Medulla oblongata (tissue), 1 donor: Measurements from ENCODE around the gene MMD.
"Not testable (repeated sequence)": the region's sequence is repeated elsewhere in the genome, so short reads cannot be mapped to it uniquely, and the experiment has no call there.

Experiments used
- DNase-seq: peaks from one replicate; pipeline ENCODE4 v3.0.0-alpha.2; 2015; ENCODE audit errors: extremely low spot score

MMD gene

DNA sequence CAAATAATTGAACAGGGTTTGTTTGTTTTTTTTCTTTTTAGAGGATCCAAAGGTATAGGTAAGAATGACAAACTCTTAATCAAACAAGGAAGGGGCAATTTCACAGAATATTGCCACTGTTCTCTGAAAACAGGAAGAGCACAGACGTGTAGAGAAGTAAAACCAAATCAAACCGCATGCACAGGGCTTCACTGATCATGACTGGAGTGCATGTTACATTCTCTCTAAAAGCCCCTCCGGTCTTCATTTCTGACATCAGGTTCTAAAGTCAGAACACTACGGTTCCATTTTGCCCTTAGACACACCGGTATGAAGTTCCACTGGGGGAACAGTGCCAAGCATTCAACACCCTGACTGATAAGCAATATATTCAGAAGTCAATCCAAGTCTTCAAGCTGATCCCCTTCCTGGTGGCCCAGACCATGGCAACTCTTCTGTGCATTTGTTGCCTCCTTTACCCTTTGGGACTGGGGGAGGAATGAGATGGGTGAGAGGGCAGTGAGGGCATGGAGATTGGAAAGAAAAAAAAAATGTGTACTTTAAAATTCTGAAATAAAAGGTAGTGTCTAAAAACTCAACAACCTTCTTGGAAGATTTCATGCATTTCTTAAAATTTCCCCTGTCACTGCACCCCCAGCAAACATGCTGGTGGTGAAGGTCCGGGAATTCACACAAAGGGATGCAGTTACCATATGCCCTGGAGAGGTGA lies 1.4 kb downstream of the MMD start:
- peak; percentile 79 for DNase-seq

- DNase-seq = no peak
Measured at GRCh38 chr17:55418369-55419268, 3.0 kb downstream of the MMD start.

DNA sequence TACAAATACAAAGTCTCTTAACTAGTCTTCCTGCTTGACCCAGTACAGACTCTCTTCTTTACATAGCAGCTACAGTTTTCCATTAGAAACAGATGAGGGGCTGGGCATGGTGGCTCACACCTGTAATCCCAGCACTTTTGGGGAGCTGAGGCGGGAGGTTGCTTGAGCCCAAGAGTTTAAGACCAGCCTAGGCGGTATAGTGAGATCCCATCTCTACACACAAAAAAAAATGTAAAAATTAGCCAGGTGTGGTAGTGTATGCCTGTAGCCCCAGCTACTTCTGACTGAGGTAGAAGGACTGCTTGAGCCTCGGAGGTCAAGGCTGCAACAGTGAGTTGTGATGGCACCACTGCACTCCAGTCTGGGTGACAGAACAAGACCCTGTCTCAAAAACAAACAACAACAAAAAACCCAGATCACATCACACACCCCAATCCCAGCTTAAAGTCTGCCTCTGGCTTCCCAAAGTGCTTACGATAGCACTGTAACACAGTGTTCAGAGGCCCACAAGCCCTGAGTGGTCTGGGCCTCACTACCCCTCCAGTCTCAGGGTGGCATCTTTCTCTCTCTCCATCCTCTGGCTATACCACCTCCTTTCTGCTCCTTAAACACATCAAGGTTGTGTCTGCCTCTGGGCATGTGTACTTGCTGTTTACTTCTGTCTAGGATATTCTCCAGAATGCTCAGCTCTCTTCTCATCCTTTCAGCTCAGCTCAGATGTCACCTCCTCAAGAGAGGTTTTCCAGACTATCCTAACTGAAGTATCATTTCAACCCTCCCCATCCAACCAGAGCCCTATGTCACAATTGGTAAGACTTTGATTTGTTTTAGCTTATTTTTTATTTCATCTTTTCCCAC lies 4.0 kb downstream of the MMD start:
- DNase-seq = no peak

DNA sequence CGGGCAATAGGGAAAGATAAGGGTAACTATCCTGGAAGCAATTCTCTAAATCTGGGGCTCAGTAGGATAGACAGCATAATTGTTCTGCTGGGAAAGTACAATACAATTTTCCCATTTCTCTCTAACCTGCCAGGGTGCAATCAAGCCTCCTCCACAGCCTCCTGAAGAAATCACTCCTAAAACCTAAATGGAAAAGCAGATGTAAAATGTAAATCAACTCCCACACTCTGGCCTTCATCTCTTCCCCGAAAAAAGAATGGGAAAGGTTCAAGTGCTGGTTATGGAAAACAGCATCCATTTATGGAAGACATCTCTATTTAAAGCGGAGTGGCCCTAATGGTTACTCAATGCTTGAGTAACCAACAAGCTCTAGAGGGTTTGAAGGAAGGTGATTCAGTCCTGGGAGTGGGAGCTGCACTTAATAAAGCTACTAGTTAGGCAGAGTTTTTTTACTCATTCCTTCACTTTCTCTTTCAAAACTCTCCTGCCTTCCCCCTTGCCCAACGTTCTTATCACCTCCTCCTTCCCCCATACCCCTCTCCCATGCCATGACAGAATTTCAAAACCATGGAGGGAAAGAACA lies 5.1 kb downstream of the MMD start:
- DNase-seq = no peak

DNA sequence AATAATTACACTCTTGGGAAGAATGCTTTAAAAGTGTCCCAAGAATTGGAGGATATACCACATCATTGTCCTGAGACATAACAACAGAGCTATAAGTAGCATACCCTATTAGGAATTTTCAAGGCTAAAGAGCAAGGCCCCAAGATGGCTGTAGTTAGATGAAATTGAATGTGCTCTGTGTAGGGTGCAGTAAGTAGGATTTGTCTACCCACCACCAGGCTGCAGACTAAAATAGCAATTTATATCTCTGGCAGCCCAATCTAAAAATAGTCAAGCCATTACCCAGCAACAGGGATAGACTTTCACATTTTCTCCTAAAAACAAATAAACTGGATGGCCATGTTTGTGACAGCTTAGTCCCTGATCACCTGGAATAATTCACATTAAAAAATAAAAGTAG lies 5.6 kb downstream of the MMD start:
- no peak for DNase-seq

- no peak for DNase-seq
Measured at GRCh38 chr17:55414983-55415382, 6.7 kb downstream of the MMD start.

- DNase-seq = no peak
Measured at GRCh38 chr17:55413825-55414489, 7.7 kb downstream of the MMD start.

DNA sequence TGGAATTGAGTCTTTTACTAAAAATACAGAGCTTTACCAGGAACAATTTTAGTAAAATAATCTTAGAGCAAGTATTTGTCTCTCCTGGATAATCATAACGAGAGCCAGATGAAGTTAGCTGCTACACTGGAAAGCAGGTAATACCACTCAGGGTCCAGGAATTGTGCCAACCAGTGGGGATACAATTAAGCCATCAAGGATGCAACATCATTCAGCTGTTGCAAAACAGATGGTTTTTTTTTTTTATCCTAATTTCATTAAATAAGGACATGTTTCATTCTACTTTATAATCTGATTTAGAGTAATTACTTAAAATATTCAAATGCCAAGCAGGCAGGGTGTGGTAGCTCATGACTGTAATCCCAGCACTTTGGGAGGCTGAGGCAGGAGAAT lies 10.2 kb downstream of the MMD start:
- no peak for DNase-seq

- DNase-seq = no peak
Measured at GRCh38 chr17:55410722-55411462, 10.7 kb downstream of the MMD start.

DNA sequence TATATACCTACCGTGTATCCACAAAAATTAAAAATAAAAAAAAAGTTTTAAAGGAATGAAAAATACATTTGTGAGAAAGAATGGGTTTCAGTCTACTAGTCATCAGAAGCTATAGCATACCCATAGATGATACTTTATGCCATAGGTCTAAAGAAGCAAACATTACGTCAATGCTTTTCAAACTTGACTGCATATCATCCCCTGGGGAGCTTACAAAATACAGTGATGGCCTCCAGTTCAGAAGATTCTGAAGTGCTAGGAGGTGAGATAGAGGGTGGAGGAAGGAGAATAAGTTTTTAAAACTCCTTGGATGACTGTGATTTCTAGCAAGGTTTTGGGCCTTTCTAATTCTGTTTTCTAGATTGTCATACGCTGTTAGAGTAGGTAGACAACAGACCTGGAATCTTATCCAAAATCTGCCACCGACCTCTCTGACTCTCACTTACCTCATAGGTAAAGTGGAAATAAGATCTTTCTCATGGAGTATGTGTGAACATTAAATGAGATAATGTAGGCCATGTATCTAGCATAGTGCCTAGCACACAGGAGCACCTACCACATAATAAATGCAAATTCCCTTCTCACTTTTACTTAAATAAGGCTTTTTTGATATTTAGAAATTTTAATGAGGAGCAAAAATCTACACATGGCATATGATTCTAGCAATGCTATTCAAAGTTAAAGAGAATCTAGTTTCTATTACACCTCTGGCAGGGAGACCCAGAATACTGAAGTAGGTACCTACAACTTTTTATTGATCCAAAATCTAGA lies 12.4 kb downstream of the MMD start:
- DNase-seq = no peak

DNA sequence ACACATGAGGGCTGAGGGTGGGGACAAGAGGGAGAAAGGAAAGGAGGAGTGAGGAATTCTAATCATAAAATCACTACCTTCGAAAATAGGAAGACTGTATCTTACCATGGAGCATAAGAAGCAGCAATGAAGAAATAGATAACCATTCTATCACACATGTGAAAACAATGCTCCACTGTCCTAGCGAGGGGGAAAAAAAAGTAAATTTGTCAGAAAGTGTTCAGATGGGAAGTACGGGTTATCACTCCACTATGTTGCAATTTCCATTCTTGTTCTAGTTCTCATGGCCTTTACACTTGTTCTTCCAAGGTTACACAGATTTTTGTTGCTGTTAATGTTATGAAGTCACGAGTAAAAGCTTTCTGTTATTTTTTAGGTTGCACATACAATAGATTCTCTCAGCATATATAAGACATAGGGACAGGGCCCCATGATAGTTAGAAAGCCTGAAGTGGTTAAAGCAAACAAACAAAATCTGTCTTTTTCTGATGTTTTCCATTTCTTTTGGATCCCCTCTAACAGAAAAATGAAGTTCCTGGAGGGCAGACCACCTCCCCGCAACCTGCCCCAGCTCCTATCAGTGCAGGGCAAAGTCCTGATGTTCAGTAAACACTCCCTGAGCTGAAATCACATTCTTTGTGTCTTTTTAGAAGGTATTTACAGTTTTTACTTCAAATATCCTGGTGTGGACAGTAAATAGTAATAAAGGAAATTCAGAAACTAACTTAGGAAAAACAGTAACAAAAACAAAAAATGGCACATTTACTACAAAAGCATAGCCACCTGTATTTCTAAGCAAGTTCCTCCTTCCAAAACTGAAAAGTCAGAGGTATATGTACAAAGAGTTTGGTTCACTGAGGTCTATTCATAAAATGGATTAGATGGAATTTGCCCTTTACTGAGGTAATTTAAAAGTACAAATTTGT lies 13.7 kb downstream of the MMD start:
- DNase-seq = no peak

- DNase-seq = no peak
Measured at GRCh38 chr17:55405600-55405999, 16.0 kb downstream of the MMD start.

DNA sequence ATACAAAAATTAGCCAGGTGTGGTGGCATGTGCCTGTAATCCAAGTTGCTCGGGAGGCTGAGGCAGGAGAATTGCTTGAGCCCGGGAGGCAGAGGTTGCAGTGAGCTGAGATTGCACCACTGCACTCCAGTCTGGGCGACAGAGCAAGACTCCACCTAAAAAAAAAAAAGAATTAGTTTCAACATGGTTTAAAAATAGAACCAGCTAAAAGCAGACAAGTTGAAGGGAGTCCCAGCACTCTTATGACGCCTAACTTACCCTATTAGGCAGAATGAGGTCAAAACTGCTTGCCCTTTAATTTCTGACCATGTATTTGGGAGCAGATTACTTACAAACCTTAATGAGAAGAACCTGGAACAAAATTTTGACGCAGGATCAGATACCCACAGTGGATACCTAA lies 17.4 kb downstream of the MMD start:
- DNase-seq = not testable (repeated sequence)

DNA sequence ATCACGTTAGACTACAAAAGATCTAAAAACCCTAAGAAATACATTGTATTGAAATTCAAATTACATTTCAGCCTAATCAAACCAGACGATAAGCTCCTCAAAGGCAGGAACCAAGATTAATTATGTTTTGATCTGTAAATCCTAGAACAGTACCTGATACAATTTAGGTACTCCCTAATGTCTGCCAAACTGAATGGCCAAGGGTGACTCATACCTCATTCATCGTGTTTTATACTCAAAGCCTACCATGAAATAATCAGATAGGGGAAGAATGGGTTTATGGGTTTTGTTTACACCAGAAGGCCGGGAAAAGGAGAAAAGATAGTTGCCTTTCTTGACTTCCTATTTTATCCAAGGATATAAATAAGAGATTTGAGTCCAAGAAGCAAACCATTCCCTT lies 19.3 kb downstream of the MMD start:
- DNase-seq = no peak

GRCh38 chr17:55398689-55399088 lies 22.9 kb downstream of the MMD start:
- DNase-seq = no peak

DNA sequence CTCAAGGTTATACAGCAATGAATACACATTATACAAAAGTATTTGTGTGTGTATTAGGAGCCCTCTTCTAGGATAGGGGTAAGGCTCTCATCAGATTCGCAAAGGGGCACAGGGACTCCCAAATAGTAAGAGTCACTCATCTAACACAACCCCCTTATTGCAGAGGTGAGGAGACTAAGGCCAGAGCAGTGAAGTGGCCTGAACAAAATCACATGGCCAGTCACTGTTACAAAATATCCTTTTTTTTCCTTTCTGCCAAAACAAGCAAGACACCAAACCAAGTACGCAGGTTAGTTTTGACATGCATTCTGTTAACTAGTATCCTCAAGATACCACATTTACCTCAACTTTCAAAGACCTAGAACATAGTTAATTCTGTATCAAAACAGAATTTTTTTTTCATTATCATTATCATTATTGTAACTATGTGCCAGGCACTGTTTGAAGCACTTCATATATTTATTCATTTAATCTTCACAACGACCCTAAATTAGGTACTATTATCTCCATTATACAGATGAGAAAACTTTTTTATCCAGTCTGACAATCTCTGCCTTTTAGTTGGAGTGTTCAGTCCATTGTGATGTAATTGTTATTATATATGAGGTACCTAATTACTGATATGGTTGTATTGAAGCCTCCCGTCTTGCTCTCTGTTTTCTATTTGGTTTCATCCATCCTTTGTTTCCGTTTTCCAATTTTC lies 25.7 kb downstream of the MMD start:
- DNase-seq = no peak

GRCh38 chr17:55394357-55395021 lies 27.1 kb downstream of the MMD start:
- peak; percentile 71 for DNase-seq
